CD8-positive, alpha-beta memory T cell (primary cell): Measurements from ENCODE around the gene CD40LG. TPM values are rescaled to one million over a fixed set of nuclear protein-coding genes. Genes with fewer than 3 reads are reported as not detected.

Source experiments
- CTCF ChIA-PET: fragments of 350-600 bp; sonication (Branson Sonifier 250); formaldehyde crosslinking; loops from one replicate; lab custom pipeline; 2021; ENCODE audit warnings: antibody characterized with exemption; lab: Charles Lee
- POLR2A ChIA-PET: fragments of 350-600 bp; sonication (Branson Sonifier 250); formaldehyde crosslinking; loops from one replicate; lab custom pipeline; 2021; ENCODE audit warnings: antibody characterized with exemption; lab: Charles Lee
- DNase-seq, 5 donors: peaks; one replicate each; pipeline versions ENCODE4 v3.0.0 to v3.0.0-alpha.2; 2020 to 2022; ENCODE audit warnings: mixed read lengths in 1 of 5
- H3K27ac ChIP-seq: one replicate; pipeline ENCODE4 v1.7.0; 2013; ENCODE audit warnings: low read depth, mild to moderate bottlenecking, low read length, moderate library complexity
- H3K27me3 ChIP-seq: 2 replicates; pipeline ENCODE4 v1.7.0; 2013; ENCODE audit warnings: low read length, mild to moderate bottlenecking; ENCODE audit not compliant: insufficient read depth, poor library complexity, severe bottlenecking
- H3K36me3 ChIP-seq: 2 replicates; pipeline ENCODE4 v1.7.0; 2013; ENCODE audit warnings: mild to moderate bottlenecking, low read length, moderate library complexity; ENCODE audit not compliant: insufficient read depth
- H3K4me1 ChIP-seq: 2 replicates; pipeline ENCODE4 v1.7.0; 2013; ENCODE audit warnings: mild to moderate bottlenecking, low read length, moderate library complexity; ENCODE audit not compliant: insufficient read depth
- H3K4me3 ChIP-seq: 2 replicates; pipeline ENCODE4 v1.7.0; 2013; ENCODE audit warnings: mild to moderate bottlenecking, low read length
- H3K9me3 ChIP-seq: 2 replicates; pipeline ENCODE4 v1.7.0; 2013; ENCODE audit warnings: mild to moderate bottlenecking, low read length
- H3K27ac Mint-ChIP-seq, 8 donors: one replicate each; pipeline ENCODE4 v1.8.0; 2020 to 2021; ENCODE audit warnings: mixed read lengths in 8 of 8, mild to moderate bottlenecking in 6 of 8, inconsistent platforms in 3 of 8, moderate library complexity in 3 of 8
- H3K27me3 Mint-ChIP-seq, 2 donors: one replicate each; pipeline ENCODE4 v1.8.0; 2020 to 2021; ENCODE audit warnings: mixed read lengths in 2 of 2, mild to moderate bottlenecking in 1 of 2, moderate library complexity in 1 of 2
- H3K36me3 Mint-ChIP-seq, 3 donors: one replicate each; pipeline ENCODE4 v1.8.0; 2020 to 2021; ENCODE audit warnings: mixed read lengths in 3 of 3, inconsistent platforms in 1 of 3, mild to moderate bottlenecking in 1 of 3
- H3K4me1 Mint-ChIP-seq, 3 donors: one replicate each; pipeline ENCODE4 v1.8.0; 2020 to 2021; ENCODE audit warnings: mixed read lengths in 3 of 3, inconsistent platforms in 1 of 3, mild to moderate bottlenecking in 1 of 3
- H3K4me3 Mint-ChIP-seq, 7 donors: one replicate each; pipeline ENCODE4 v1.8.0; 2020 to 2021; ENCODE audit warnings: mixed read lengths in 7 of 7, mild to moderate bottlenecking in 6 of 7, moderate library complexity in 4 of 7, inconsistent platforms in 2 of 7
- H3K9me3 Mint-ChIP-seq, 5 donors: one replicate each; pipeline ENCODE4 v1.8.0; 2020 to 2022; ENCODE audit warnings: mixed read lengths in 5 of 5, mild to moderate bottlenecking in 3 of 5, moderate library complexity in 2 of 5, inconsistent platforms in 1 of 5
- polyA plus RNA-seq: library from polyadenylated mRNA; unstranded; fragments of 300-500 nt; fragmentation: Illumina TruSeq; gene quantifications from one replicate; pipeline ENCODE4 v1.2.3, GENCODE V29; 2021
- total RNA-seq, 2 experiments: library from RNA; stranded (reverse); gene quantifications; one replicate each; pipeline ENCODE4 v1.2.3, GENCODE V29; 2021

Gene CD40LG
- total and polyA plus RNA-seq, 3 experiments from 2014 or later, result 9.2 to 20.0 (median 10.1) TPM

- no peak for DNase-seq
- Histone ChIP-seq H3K4me3 (peak overlapping the region; percentile 71), H3K4me1 (peaks cover 33% of the 10 kb centered on the region), H3K9me3 (no peaks in the 10 kb centered on the region), H3K27ac (no peak overlapping the region), H3K27me3 (no peaks in the 10 kb centered on the region), H3K36me3 (peaks cover 6% of the 10 kb centered on the region)
- Mint-ChIP-seq H3K4me1 (peaks cover 13 to 48% (median 27%) of the 10 kb centered on the region in 3 donors), H3K4me3 (peak overlapping the region; percentile 46 to 95 (median 88)), H3K9me3 (no peaks in the 10 kb centered on the region), H3K36me3 (peaks cover 0 to 15% (median 6%) of the 10 kb centered on the region in 3 donors), H3K27me3 (peaks cover 0 to 2% of the 10 kb centered on the region in 2 donors), H3K27ac (peak overlapping the region in 7 of 8 donors; percentile 35 to 83 (median 53))
- POLR2A ChIA-PET, result no interaction called here
- CTCF ChIA-PET, result no interaction called here
These were observed 2.9 kb downstream of the CD40LG start for GRCh38 chrX:136650811-136651210.

GRCh38 chrX:136652822-136653723, 5.1 kb downstream of the CD40LG start:
- H3K9me3 ChIP-seq, result no peaks in the 10 kb centered on the region
- Mint-ChIP-seq H3K27ac (peak overlapping the region; percentile 0 to 88 (median 65)), H3K36me3 (peaks cover 6 to 19% (median 7%) of the 10 kb centered on the region in 3 donors), H3K9me3 (no peaks in the 10 kb centered on the region), H3K4me1 (peaks cover 12 to 52% (median 26%) of the 10 kb centered on the region in 3 donors), H3K4me3 (peak overlapping the region; percentile 17 to 95 (median 85)), H3K27me3 (peaks cover 0 to 2% of the 10 kb centered on the region in 2 donors)
- H3K27ac ChIP-seq, result no peak overlapping the region
- POLR2A ChIA-PET, result interaction anchor here (0.7 to 1.9 kb wide), 2 partner anchors 18 to 41 kb away, joined by 3 to 4 read pairs; no protein-coding TSS in a partner anchor
- H3K4me1 ChIP-seq, result peaks cover 37% of the 10 kb centered on the region
- CTCF ChIA-PET, result no interaction called here
- peaks cover 20% of the 10 kb centered on the region for H3K36me3 ChIP-seq
- H3K27me3 ChIP-seq, result no peaks in the 10 kb centered on the region
- H3K4me3 ChIP-seq, result peak overlapping the region; percentile 71
- no peak for DNase-seq

DNA sequence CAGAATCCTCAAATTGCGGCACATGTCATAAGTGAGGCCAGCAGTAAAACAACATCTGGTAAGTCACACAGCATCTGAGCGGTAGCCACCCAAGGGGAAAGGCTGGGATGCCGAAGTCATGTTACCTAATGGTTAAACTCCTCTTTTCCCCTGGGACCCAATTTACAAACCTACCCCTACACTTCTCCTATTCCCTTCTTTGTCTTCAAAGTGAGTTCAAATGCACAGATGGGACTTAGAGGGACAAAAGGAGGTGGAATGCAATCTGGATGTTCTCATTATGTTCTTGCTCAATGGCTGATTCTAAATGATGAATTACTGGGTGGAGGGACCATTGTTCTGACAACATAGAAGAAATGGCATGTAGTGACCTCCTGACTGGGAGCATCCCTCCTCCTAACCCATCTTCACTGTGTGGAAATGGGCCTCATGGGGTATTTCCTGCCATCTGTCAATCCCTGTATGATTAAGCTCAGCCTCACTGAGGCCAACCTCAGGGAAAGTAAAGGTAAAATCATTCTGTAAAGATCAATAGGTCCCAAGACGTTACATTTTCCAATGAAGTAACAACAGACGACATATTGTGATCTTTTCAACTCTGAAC, 8.5 kb downstream of the CD40LG start:
- Mint-ChIP-seq H3K4me1 (peaks cover 25 to 78% (median 47%) of the 10 kb centered on the region in 3 donors), H3K4me3 (peak overlapping the region in 2 of 7 donors; percentile 12 to 53), H3K27ac (peak overlapping the region in 6 of 8 donors; percentile 9 to 93 (median 48)), H3K36me3 (peaks cover 6 to 14% (median 7%) of the 10 kb centered on the region in 3 donors), H3K27me3 (peaks cover 0 to 5% of the 10 kb centered on the region in 2 donors), H3K9me3 (no peaks in the 10 kb centered on the region)
- H3K27ac ChIP-seq, result no peak overlapping the region
- DNase-seq, result no peak
- CTCF ChIA-PET, result no interaction called here
- H3K4me3 ChIP-seq, result peak overlapping the region; percentile 39
- POLR2A ChIA-PET, result no interaction called here
- H3K4me1 ChIP-seq, result peaks cover 63% of the 10 kb centered on the region
- peaks cover 14% of the 10 kb centered on the region for H3K36me3 ChIP-seq
- no peaks in the 10 kb centered on the region for H3K9me3 ChIP-seq
- H3K27me3 ChIP-seq, result no peaks in the 10 kb centered on the region

GRCh38 chrX:136658151-136658550, 10.2 kb downstream of the CD40LG start:
- peaks cover 77% of the 10 kb centered on the region for H3K4me1 ChIP-seq
- peaks cover 35 to 81% (median 55%) of the 10 kb centered on the region in 3 donors for H3K4me1 Mint-ChIP-seq
- DNase-seq, result peak in 1 of 5 donors; percentile 19
- peaks cover 0 to 11% (median 7%) of the 10 kb centered on the region in 3 donors for H3K36me3 Mint-ChIP-seq
- peaks cover 0 to 5% of the 10 kb centered on the region in 2 donors for H3K27me3 Mint-ChIP-seq
- no peaks in the 10 kb centered on the region for H3K9me3 Mint-ChIP-seq
- POLR2A ChIA-PET, result no interaction called here
- H3K27me3 ChIP-seq, result no peaks in the 10 kb centered on the region
- H3K4me3 ChIP-seq, result peak overlapping the region; percentile 45
- peaks cover 14% of the 10 kb centered on the region for H3K36me3 ChIP-seq
- peak overlapping the region; percentile 8 to 93 (median 79) for H3K27ac Mint-ChIP-seq
- H3K4me3 Mint-ChIP-seq, result peak overlapping the region; percentile 50 to 65 (median 59)
- no peak overlapping the region for H3K27ac ChIP-seq
- CTCF ChIA-PET, result interaction anchor here (1.6 kb wide), 1 partner anchor 14 kb away, joined by 4 read pairs; no protein-coding TSS in a partner anchor
- no peaks in the 10 kb centered on the region for H3K9me3 ChIP-seq

DNA sequence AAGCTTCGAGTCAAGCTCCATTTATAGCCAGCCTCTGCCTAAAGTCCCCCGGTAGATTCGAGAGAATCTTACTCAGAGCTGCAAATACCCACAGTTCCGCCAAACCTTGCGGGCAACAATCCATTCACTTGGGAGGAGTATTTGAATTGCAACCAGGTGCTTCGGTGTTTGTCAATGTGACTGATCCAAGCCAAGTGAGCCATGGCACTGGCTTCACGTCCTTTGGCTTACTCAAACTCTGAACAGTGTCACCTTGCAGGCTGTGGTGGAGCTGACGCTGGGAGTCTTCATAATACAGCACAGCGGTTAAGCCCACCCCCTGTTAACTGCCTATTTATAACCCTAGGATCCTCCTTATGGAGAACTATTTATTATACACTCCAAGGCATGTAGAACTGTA, 11.2 kb downstream of the CD40LG start:
- Histone ChIP-seq H3K4me3 (no peak overlapping the region), H3K4me1 (peaks cover 82% of the 10 kb centered on the region), H3K9me3 (no peaks in the 10 kb centered on the region), H3K36me3 (peaks cover 14% of the 10 kb centered on the region), H3K27ac (no peak overlapping the region), H3K27me3 (no peaks in the 10 kb centered on the region)
- peak overlapping the region in 5 of 8 donors; percentile 10 to 93 (median 69) for H3K27ac Mint-ChIP-seq
- no peak for DNase-seq
- ChIA-PET CTCF (no interaction called here), POLR2A (no interaction called here)
- peaks cover 40 to 78% (median 62%) of the 10 kb centered on the region in 3 donors for H3K4me1 Mint-ChIP-seq
- H3K36me3 Mint-ChIP-seq, result peaks cover 5 to 14% (median 11%) of the 10 kb centered on the region in 3 donors
- peak overlapping the region in 3 of 7 donors; percentile 15 to 20 (median 18) for H3K4me3 Mint-ChIP-seq
- H3K9me3 Mint-ChIP-seq, result no peaks in the 10 kb centered on the region
- H3K27me3 Mint-ChIP-seq, result peaks cover 0 to 5% of the 10 kb centered on the region in 2 donors

GRCh38 chrX:136660896-136661295, 12.9 kb downstream of the CD40LG start:
- H3K4me3 Mint-ChIP-seq, result peak overlapping the region in 3 of 7 donors; percentile 25 to 50 (median 30)
- H3K36me3 Mint-ChIP-seq, result peaks cover 10 to 22% (median 14%) of the 10 kb centered on the region in 3 donors
- no peak overlapping the region for H3K4me3 ChIP-seq
- H3K4me1 ChIP-seq, result peaks cover 71% of the 10 kb centered on the region
- H3K4me1 Mint-ChIP-seq, result peaks cover 42 to 74% (median 61%) of the 10 kb centered on the region in 3 donors
- peaks cover 0 to 4% (median 3%) of the 10 kb centered on the region in 5 donors for H3K9me3 Mint-ChIP-seq
- H3K36me3 ChIP-seq, result peaks cover 14% of the 10 kb centered on the region
- no peaks in the 10 kb centered on the region for H3K27me3 ChIP-seq
- no peak overlapping the region for H3K27ac ChIP-seq
- ChIA-PET CTCF (no interaction called here), POLR2A (no interaction called here)
- no peak for DNase-seq
- H3K27me3 Mint-ChIP-seq, result peaks cover 0 to 2% of the 10 kb centered on the region in 2 donors
- H3K27ac Mint-ChIP-seq, result peak overlapping the region in 7 of 8 donors; percentile 31 to 97 (median 57)
- H3K9me3 ChIP-seq, result no peaks in the 10 kb centered on the region

GRCh38 chrX:136662104-136662503, 14.1 kb downstream of the CD40LG start:
- CTCF ChIA-PET, result no interaction called here
- Histone ChIP-seq H3K4me1 (peaks cover 70% of the 10 kb centered on the region), H3K36me3 (peaks cover 3% of the 10 kb centered on the region), H3K4me3 (no peak overlapping the region), H3K9me3 (no peaks in the 10 kb centered on the region), H3K27me3 (no peaks in the 10 kb centered on the region), H3K27ac (no peak overlapping the region)
- Mint-ChIP-seq H3K27me3 (peaks cover 0 to 2% of the 10 kb centered on the region in 2 donors), H3K9me3 (peaks cover 0 to 4% (median 3%) of the 10 kb centered on the region in 5 donors), H3K4me3 (peak overlapping the region; percentile 16 to 44 (median 36)), H3K36me3 (peaks cover 11 to 28% (median 14%) of the 10 kb centered on the region in 3 donors), H3K4me1 (peaks cover 42 to 69% (median 61%) of the 10 kb centered on the region in 3 donors), H3K27ac (peak overlapping the region; percentile 48 to 87 (median 74))
- DNase-seq, result peak in 2 of 5 donors; percentile 10 to 18
- POLR2A ChIA-PET, result no interaction called here
